Pulmonary artery endothelial cell (primary cell): Measurements from ENCODE around the gene TEX53. TPM values are rescaled to one million over a fixed set of nuclear protein-coding genes. Genes with fewer than 3 reads are reported as not detected.
A peak's percentile ranks its signal among the peaks of the same experiment; 100 is the strongest.

ENCODE experiments used
- DNase-seq: peaks from one replicate; pipeline ENCODE4 v3.0.0-alpha.2; 2011; ENCODE audit warnings: low read depth, low spot score
- total RNA-seq: library from RNA; depleted of rRNA; stranded (reverse); fragments of >200 nt; gene quantifications from 2 replicates; pipeline ENCODE4 v1.2.3, GENCODE V29; 2014

Gene TEX53
- not detected in 2 replicates for total RNA-seq

GRCh38 chr9:114657705-114658104, at the start of gene TEX53:
Gene TEX53 (minus strand): TSS chr9:114657805. CDS start chr9:114657774, 31 bp downstream.
- no peak for DNase-seq

GRCh38 chr9:114706711-114707110, 49.1 kb upstream of the TEX53 start:
- no peak for DNase-seq

GRCh38 chr9:114701988-114702387, 44.4 kb upstream of the TEX53 start:
- no peak for DNase-seq

GRCh38 chr9:114697951-114698351, 40.3 kb upstream of the TEX53 start:
- DNase-seq: no peak

- no peak for DNase-seq
Measured at GRCh38 chr9:114696814-114697544, 39.4 kb upstream of the TEX53 start.

GRCh38 chr9:114695948-114696347, 38.3 kb upstream of the TEX53 start:
- DNase-seq: no peak

GRCh38 chr9:114694719-114695269, 37.2 kb upstream of the TEX53 start:
- DNase-seq: no peak

GRCh38 chr9:114694146-114694545, 36.5 kb upstream of the TEX53 start:
- DNase-seq: no peak

- no peak for DNase-seq
Measured at GRCh38 chr9:114693248-114693855, 35.7 kb upstream of the TEX53 start.

- no peak for DNase-seq
Measured at GRCh38 chr9:114691956-114692295, 34.3 kb upstream of the TEX53 start.

GRCh38 chr9:114691046-114691955, 33.7 kb upstream of the TEX53 start:
- no peak for DNase-seq

- no peak for DNase-seq
Measured at GRCh38 chr9:114690308-114690707, 32.7 kb upstream of the TEX53 start.

GRCh38 chr9:114689813-114690212, 32.2 kb upstream of the TEX53 start:
- DNase-seq: no peak

- no peak for DNase-seq
Measured at GRCh38 chr9:114688909-114689610, 31.5 kb upstream of the TEX53 start.

- DNase-seq: no peak
Measured at GRCh38 chr9:114688379-114688778, 30.8 kb upstream of the TEX53 start.

- DNase-seq: no peak
Measured at GRCh38 chr9:114687034-114687433, 29.4 kb upstream of the TEX53 start.

GRCh38 chr9:114685951-114686350, 28.3 kb upstream of the TEX53 start:
- no peak for DNase-seq

- DNase-seq: no peak
Measured at GRCh38 chr9:114684036-114684435, 26.4 kb upstream of the TEX53 start.

- no peak for DNase-seq
Measured at GRCh38 chr9:114682846-114683245, 25.2 kb upstream of the TEX53 start.

GRCh38 chr9:114681594-114682332, 24.2 kb upstream of the TEX53 start, which contains the start of gene TEX48:
Gene TEX48 (minus strand): TSS chr9:114682192. CDS start chr9:114671723, 10,469 bp downstream.
- peak; percentile 37 for DNase-seq
